Coronary artery (tissue), 2 donors: ENCODE data around the gene CR1L.
"Not testable (repeated sequence)": the region's sequence is repeated elsewhere in the genome, so short reads cannot be mapped to it uniquely, and the experiment has no call there.

Experiments used
- DNase-seq: peaks from one replicate; pipeline ENCODE4 v3.0.0-alpha.2; 2017; ENCODE audit warnings: low spot score
- H3K27ac ChIP-seq, 2 donors: fragments of 200-600 bp; sonication (generic); one replicate each; pipeline ENCODE4 v1.5.1; 2016 to 2019
- H3K4me3 ChIP-seq: fragments of 200-600 bp; sonication (generic); 2 replicates; pipeline ENCODE4 v1.5.1; 2016; ENCODE audit warnings: mild to moderate bottlenecking, moderate library complexity
- TF ChIP-seq, protein P1 (sequence below): fragments of 200-600 bp; sonication (generic); IDR thresholded peaks from one replicate; pipeline ENCODE4 v1.5.1; 2019; ENCODE audit warnings: antibody characterized with exemption

The CR1L gene

DNA sequence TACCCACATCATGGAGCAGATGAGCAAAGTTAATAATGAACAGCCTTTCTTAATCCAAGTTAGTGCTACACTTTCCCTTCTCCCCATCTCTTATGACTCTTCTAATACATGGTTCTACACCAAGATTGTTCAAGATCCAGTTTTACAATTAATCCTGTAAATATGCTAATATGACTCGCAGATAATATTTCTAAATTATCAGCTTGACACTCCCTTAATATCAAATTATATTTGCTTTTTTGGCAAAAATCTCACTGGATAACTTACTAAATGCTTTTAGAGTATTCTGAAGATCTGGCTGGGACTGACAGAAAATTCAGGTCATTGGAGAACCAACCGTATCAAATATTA is 24.4 kb upstream of the CR1L start:
- Histone ChIP-seq H3K27ac (no peak overlapping the region), H3K4me3 (no peak overlapping the region)
- DNase-seq, result no peak
- TF ChIP-seq, protein P1, sequence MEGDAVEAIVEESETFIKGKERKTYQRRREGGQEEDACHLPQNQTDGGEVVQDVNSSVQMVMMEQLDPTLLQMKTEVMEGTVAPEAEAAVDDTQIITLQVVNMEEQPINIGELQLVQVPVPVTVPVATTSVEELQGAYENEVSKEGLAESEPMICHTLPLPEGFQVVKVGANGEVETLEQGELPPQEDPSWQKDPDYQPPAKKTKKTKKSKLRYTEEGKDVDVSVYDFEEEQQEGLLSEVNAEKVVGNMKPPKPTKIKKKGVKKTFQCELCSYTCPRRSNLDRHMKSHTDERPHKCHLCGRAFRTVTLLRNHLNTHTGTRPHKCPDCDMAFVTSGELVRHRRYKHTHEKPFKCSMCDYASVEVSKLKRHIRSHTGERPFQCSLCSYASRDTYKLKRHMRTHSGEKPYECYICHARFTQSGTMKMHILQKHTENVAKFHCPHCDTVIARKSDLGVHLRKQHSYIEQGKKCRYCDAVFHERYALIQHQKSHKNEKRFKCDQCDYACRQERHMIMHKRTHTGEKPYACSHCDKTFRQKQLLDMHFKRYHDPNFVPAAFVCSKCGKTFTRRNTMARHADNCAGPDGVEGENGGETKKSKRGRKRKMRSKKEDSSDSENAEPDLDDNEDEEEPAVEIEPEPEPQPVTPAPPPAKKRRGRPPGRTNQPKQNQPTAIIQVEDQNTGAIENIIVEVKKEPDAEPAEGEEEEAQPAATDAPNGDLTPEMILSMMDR, result no peak

GRCh38 chr1:207625504-207626071 is 19.3 kb upstream of the CR1L start:
- not testable (repeated sequence) for H3K27ac ChIP-seq, DNase-seq

GRCh38 chr1:207626972-207627337 is 18.0 kb upstream of the CR1L start:
- no peak overlapping the region for H3K27ac ChIP-seq
- no peak for DNase-seq
- TF ChIP-seq, protein P1, result no peak
- no peak overlapping the region for H3K4me3 ChIP-seq

More at GRCh38 chr1:207625504-207626071, 19.3 kb upstream of the CR1L start:
- H3K4me3 ChIP-seq, result not testable (repeated sequence)

GRCh38 chr1:207627496-207627895 is 17.4 kb upstream of the CR1L start:
- TF ChIP-seq, protein P1, result no peak
- no peak overlapping the region for H3K27ac ChIP-seq
- no peak overlapping the region for H3K4me3 ChIP-seq
- no peak for DNase-seq

GRCh38 chr1:207628776-207629175 is 16.2 kb upstream of the CR1L start:
- no peak overlapping the region for H3K4me3 ChIP-seq
- H3K27ac ChIP-seq, result no peak overlapping the region
- TF ChIP-seq, protein P1, result no peak
- DNase-seq, result no peak

- TF ChIP-seq, protein P1, result no peak
- no peak for DNase-seq
- no peak overlapping the region for H3K27ac ChIP-seq
- no peak overlapping the region for H3K4me3 ChIP-seq
These were observed 13.8 kb upstream of the CR1L start for GRCh38 chr1:207631137-207631536.

- TF ChIP-seq, protein P1, result no peak
- DNase-seq, result no peak
These were observed 11.7 kb upstream of the CR1L start for GRCh38 chr1:207633226-207633625.

DNA sequence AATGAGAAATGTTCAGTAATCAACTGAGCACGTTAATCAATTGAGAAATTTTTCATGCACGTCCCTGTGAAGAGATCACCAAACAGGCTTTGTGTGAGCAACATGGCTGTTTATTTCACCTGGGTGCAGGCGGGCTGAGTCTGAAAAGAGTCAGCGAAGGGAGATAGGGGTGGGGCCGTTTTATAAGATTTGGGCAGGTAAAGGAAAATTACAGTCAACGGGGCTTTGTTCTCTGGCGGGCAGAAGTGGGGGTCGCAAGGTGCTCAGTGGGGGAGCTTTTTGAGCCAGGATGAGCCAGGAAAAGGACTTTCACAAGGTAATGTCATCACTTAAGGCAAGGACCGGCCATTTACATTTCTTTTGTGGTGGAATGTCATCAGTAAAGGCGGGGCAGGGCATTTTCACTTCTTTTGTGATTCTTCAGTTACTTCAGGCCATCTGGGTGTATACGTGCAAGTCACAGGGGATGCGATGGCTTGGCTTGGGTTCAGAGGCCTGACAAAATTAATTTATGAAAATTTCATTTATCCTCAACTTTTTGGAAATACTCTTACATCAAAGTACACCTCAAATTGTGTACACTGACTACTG is 11.1 kb upstream of the CR1L start:
- H3K4me3 ChIP-seq, H3K27ac ChIP-seq, DNase-seq: not testable (repeated sequence)

More at GRCh38 chr1:207633226-207633625, 11.7 kb upstream of the CR1L start:
- H3K4me3 ChIP-seq, result no peak overlapping the region
- no peak overlapping the region for H3K27ac ChIP-seq

DNA sequence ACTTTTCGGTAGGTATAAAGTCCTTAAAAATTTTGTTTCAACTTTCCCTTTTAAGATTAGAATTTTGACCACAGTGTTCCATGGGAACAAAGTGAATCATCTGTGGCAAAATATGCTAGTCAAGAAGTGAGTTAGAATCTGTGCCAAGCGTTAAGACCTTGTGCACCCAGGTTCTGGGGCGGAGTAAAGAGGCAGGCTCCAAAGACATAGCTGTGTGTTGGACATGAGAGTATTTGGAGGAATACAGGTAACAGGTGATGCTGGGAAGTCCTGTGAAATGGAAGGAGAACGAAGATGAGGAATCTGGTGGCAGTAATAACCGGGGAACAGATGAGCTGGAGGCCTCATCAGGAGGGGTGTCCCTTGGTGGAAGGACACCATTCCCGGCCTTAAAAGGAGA is 10.6 kb upstream of the CR1L start:
- not testable (repeated sequence) for DNase-seq, H3K27ac ChIP-seq, H3K4me3 ChIP-seq

DNA sequence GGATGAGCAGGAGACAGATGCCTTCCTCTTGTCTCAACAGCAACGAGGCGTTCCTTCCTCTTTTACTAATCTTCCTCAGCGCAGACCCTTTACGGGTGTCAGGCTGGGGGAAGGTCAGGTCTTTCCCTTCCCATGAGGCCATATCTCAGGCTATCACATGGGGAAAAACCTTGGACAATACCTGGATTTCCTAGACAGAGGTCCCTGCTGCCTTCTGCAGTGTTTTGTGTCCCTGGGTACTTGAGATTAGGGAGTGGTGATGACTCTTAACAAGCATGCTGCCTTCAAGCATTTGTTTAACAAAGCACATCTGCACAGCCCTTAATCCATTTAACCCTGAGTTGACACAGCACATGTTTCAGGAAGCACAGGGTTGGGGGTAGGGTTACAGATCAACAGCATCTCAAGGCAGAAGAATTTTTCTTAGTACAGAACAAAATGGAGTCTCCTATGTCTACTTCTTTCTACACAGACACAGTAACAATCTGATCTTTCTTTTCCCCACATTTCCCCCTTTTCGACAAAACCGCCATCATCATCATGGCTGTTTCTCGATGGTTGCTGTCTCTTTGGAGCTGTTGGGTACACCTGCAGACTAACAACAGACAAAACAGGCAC is 9.3 kb upstream of the CR1L start:
- DNase-seq, H3K27ac ChIP-seq, H3K4me3 ChIP-seq: not testable (repeated sequence)

DNA sequence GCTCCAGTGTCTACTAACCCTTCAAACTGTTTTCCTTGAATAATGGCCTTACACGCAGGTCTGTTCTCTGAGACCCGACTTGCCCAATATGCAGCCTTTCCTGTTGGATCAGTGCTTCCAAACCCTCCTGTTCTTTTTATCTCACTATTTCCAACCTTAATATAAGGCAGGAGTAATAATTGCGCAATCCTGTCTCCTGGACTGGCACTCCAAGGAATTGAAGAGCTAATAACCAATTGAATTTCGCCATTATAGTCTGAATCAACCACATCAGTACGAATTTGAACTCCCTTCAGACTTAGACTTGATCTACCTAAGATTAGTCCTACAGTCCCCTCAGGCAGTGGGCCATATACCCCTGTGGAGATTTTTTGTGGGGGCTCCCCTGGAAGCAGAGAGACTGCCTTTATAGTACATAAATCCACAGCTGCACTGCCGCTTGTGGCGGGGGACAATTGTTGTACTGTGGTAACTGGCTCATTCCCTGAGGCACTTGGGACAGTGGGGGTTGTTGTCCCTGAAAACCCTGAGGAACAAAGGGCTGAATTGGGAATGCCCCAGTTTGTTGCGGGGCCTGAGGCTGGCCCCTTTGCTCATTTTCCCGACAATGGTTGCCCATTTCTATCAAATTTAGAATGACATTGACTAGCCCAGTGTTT is 6.3 kb upstream of the CR1L start:
- H3K4me3 ChIP-seq, DNase-seq, H3K27ac ChIP-seq: not testable (repeated sequence)
